ENCODE data around the gene C1QTNF9. TPM values are rescaled to one million over a fixed set of nuclear protein-coding genes. Genes with fewer than 3 reads are reported as not detected.

C1QTNF9 gene
- polyA plus RNA-seq, 1 donor (not counting 4 experiments of a cell fraction or from before 2014, with no cell fraction given): not detected

DNA sequence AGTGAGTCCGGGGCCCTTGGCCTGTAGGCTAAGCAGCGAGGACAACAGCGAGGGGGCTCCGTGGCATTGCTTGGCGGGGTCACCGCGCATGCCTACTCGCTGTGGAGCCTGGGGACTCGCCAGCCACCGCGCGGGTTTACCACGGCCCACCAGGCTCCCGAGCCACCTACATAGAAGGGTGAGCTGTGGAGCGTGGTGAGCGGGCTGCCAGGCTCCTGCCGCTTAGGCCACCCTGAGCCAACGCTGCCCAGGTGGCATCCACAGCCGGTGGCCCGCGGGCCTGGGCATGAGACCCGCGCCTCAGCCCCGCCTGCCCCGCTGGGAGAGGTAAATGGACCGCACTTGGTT lies 31.2 kb downstream of the C1QTNF9 start:
- DNase-seq (ENCODE audit: low read depth, low spot score) (no peak), FAIRE-seq (no peak)
- dilution Hi-C loops (cut with MboI; ENCODE audit: extremely low pct_ligation_motif_present, low sequenced_read_pairs): no loop called here
- H3K4me3 ChIP-seq (ENCODE audit: control insufficient read depth in 2 of 3, extremely low read depth in 1 of 3, insufficient read depth in 2 of 3, low read depth in 1 of 3, low read length in 3 of 3): no peak overlapping the region
- H2AFZ ChIP-seq (ENCODE audit: control insufficient read depth, low read length): no peak overlapping the region
- H3K27me3 ChIP-seq (ENCODE audit: control insufficient read depth, extremely low read depth, insufficient read depth, low read length): no peaks in the 10 kb centered on the region
- H3K79me2 ChIP-seq (ENCODE audit: control insufficient read depth, insufficient read depth, low read length): no peaks in the 10 kb centered on the region
- no peaks in the 10 kb centered on the region for H3K9me3 ChIP-seq (ENCODE audit: control insufficient read depth, low read depth, low read length)
- no peak overlapping the region for H3K9ac ChIP-seq (ENCODE audit: control insufficient read depth, extremely low read depth, insufficient read depth, low read length)
- H3K27ac ChIP-seq (ENCODE audit: control insufficient read depth, insufficient read depth, low read length): no peak overlapping the region
- no peaks in the 10 kb centered on the region for H4K20me1 ChIP-seq (ENCODE audit: control insufficient read depth, extremely low read depth, insufficient read depth, low read length)
- H3K9me1 ChIP-seq (ENCODE audit: control insufficient read depth, extremely low read depth, insufficient read depth, low read length): no peaks in the 10 kb centered on the region
- peaks cover 4% of the 10 kb centered on the region for H3K4me1 ChIP-seq (ENCODE audit: control insufficient read depth, extremely low read depth, insufficient read depth, low read length)
- no peaks in the 10 kb centered on the region for H3K36me3 ChIP-seq (ENCODE audit: control insufficient read depth in 2 of 2, extremely low read depth in 1 of 2, insufficient read depth in 2 of 2, low read length in 2 of 2)
- TF ChIP-seq EZH2 (IDR thresholded peaks at IDR 0.05; ENCODE audit: low read length): no peak
- TF ChIP-seq, protein P1, sequence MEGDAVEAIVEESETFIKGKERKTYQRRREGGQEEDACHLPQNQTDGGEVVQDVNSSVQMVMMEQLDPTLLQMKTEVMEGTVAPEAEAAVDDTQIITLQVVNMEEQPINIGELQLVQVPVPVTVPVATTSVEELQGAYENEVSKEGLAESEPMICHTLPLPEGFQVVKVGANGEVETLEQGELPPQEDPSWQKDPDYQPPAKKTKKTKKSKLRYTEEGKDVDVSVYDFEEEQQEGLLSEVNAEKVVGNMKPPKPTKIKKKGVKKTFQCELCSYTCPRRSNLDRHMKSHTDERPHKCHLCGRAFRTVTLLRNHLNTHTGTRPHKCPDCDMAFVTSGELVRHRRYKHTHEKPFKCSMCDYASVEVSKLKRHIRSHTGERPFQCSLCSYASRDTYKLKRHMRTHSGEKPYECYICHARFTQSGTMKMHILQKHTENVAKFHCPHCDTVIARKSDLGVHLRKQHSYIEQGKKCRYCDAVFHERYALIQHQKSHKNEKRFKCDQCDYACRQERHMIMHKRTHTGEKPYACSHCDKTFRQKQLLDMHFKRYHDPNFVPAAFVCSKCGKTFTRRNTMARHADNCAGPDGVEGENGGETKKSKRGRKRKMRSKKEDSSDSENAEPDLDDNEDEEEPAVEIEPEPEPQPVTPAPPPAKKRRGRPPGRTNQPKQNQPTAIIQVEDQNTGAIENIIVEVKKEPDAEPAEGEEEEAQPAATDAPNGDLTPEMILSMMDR (optimal IDR thresholded peaks at IDR 0.05 in 1 of 3, IDR thresholded peaks at IDR 0.05 in 1 of 3, conservative IDR thresholded peaks at IDR 0.05 in 1 of 3; ENCODE audit: extremely low read depth in 1 of 3, insufficient read depth in 2 of 3, low read length in 3 of 3): no peak
- no peak overlapping the region for H3K4me2 ChIP-seq (ENCODE audit: control insufficient read depth, extremely low read depth, insufficient read depth, low read depth, low read length)

DNA sequence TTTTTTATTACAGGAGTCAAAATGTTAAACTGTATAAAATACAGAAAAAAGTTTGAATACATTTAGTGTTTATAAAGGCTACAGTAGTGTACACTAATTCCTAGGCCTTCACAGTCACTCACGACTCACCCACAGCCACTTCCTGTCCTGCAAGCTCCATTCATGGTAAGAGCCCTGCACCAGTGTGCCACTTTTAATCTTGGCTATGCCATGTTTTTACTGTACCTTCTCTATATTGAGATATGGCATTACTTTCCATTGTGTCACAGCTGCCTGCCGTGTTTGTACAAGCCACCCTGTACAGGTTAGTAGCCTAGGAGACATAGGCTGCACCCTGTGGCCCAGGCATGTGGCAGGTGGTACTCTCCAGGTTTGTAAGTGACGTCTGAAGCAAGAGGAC lies 32.1 kb downstream of the C1QTNF9 start:
- DNase-seq (ENCODE audit: low read depth, low spot score): no peak
- Histone ChIP-seq H3K4me2 (ENCODE audit: control insufficient read depth, extremely low read depth, insufficient read depth, low read depth, low read length) (no peak overlapping the region), H3K9ac (ENCODE audit: control insufficient read depth, extremely low read depth, insufficient read depth, low read length) (no peak overlapping the region), H3K27ac (ENCODE audit: control insufficient read depth, insufficient read depth, low read length) (no peak overlapping the region), H2AFZ (ENCODE audit: control insufficient read depth, low read length) (no peak overlapping the region), H3K4me1 (ENCODE audit: control insufficient read depth, extremely low read depth, insufficient read depth, low read length) (peaks cover 4% of the 10 kb centered on the region), H3K4me3 (ENCODE audit: control insufficient read depth in 2 of 3, extremely low read depth in 1 of 3, insufficient read depth in 2 of 3, low read depth in 1 of 3, low read length in 3 of 3) (no peak overlapping the region), H3K9me3 (ENCODE audit: control insufficient read depth, low read depth, low read length) (no peaks in the 10 kb centered on the region), H3K79me2 (ENCODE audit: control insufficient read depth, insufficient read depth, low read length) (no peaks in the 10 kb centered on the region), H3K9me1 (ENCODE audit: control insufficient read depth, extremely low read depth, insufficient read depth, low read length) (no peaks in the 10 kb centered on the region), H4K20me1 (ENCODE audit: control insufficient read depth, extremely low read depth, insufficient read depth, low read length) (no peaks in the 10 kb centered on the region), H3K27me3 (ENCODE audit: control insufficient read depth, extremely low read depth, insufficient read depth, low read length) (no peaks in the 10 kb centered on the region), H3K36me3 (ENCODE audit: control insufficient read depth in 2 of 2, extremely low read depth in 1 of 2, insufficient read depth in 2 of 2, low read length in 2 of 2) (no peaks in the 10 kb centered on the region)
- dilution Hi-C loops (cut with MboI; ENCODE audit: extremely low pct_ligation_motif_present, low sequenced_read_pairs): no loop called here
- no peak for TF ChIP-seq EZH2 (IDR thresholded peaks at IDR 0.05; ENCODE audit: low read length)
- TF ChIP-seq, protein P1 (optimal IDR thresholded peaks at IDR 0.05 in 1 of 3, IDR thresholded peaks at IDR 0.05 in 1 of 3, conservative IDR thresholded peaks at IDR 0.05 in 1 of 3; ENCODE audit: extremely low read depth in 1 of 3, insufficient read depth in 2 of 3, low read length in 3 of 3): no peak
- FAIRE-seq: peak; percentile 62
